Neural crest cell (in vitro differentiated cells): ENCODE measurements around the gene LYZ. TPM values are rescaled to one million over a fixed set of nuclear protein-coding genes. Genes with fewer than 3 reads are reported as not detected.

Source experiments
- DNase-seq: peaks from one replicate; pipeline ENCODE4 v3.0.0; 2021; ENCODE audit warnings: low read depth, mixed read lengths, low spot score
- H3K27ac Mint-ChIP-seq: one replicate; pipeline ENCODE4 v1.8.0; 2021; ENCODE audit warnings: mild to moderate bottlenecking, mixed read lengths; ENCODE audit not compliant: unreplicated experiment
- H3K27me3 Mint-ChIP-seq: 2 replicates; pipeline ENCODE4 v1.8.0; 2021; ENCODE audit warnings: low read depth, mild to moderate bottlenecking, mixed read lengths
- H3K36me3 Mint-ChIP-seq: 2 replicates; pipeline ENCODE4 v1.8.0; 2021; ENCODE audit warnings: low read depth, mild to moderate bottlenecking, mixed read lengths
- H3K4me1 Mint-ChIP-seq: 2 replicates; pipeline ENCODE4 v1.8.0; 2021; ENCODE audit warnings: mixed read lengths
- H3K4me3 Mint-ChIP-seq: one replicate; pipeline ENCODE4 v1.8.0; 2021; ENCODE audit warnings: mild to moderate bottlenecking, mixed read lengths
- H3K9me3 Mint-ChIP-seq: 2 replicates; pipeline ENCODE4 v1.8.0; 2021; ENCODE audit warnings: mixed read lengths
- total RNA-seq: library from RNA; stranded (reverse); gene quantifications from 2 replicates; pipeline ENCODE4 v1.2.1, GENCODE V29; 2021
- TF ChIP-seq, protein P1 (sequence below): fragments of 200-600 bp; sonication (generic); conservative IDR thresholded peaks from 2 replicates; pipeline ENCODE4 v1.5.0; 2021; ENCODE audit warnings: antibody characterized with exemption, mild to moderate bottlenecking

The LYZ gene
- total RNA-seq, 1 donor from 2014 or later, result 0.26 TPM

DNA sequence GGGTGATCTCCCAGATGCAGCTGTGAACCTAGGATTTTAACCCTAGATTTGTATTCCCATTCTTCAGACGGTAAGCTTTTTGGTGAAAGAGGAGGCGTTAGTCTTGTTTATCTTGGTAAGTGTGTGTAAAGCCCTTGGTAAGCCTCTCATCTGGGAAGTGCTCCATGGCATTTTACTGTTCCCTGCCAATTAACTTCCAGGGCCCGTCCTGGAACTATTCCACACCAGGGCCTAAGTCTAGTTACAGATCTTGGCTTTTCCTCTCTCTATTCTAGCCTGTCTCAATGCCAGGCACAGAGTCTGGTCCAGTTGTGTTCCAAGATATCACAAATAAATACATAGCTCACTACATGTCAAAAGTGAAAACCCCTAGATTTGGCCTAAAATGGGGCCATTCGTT, 53.8 kb downstream of the LYZ start:
- no peak overlapping the region for H3K27ac Mint-ChIP-seq
- peaks cover 17% of the 10 kb centered on the region for H3K36me3 Mint-ChIP-seq
- no peak for DNase-seq
- H3K4me1 Mint-ChIP-seq, result peaks cover 4% of the 10 kb centered on the region
- H3K9me3 Mint-ChIP-seq, result peaks cover 8% of the 10 kb centered on the region
- TF ChIP-seq, protein P1, sequence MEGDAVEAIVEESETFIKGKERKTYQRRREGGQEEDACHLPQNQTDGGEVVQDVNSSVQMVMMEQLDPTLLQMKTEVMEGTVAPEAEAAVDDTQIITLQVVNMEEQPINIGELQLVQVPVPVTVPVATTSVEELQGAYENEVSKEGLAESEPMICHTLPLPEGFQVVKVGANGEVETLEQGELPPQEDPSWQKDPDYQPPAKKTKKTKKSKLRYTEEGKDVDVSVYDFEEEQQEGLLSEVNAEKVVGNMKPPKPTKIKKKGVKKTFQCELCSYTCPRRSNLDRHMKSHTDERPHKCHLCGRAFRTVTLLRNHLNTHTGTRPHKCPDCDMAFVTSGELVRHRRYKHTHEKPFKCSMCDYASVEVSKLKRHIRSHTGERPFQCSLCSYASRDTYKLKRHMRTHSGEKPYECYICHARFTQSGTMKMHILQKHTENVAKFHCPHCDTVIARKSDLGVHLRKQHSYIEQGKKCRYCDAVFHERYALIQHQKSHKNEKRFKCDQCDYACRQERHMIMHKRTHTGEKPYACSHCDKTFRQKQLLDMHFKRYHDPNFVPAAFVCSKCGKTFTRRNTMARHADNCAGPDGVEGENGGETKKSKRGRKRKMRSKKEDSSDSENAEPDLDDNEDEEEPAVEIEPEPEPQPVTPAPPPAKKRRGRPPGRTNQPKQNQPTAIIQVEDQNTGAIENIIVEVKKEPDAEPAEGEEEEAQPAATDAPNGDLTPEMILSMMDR, result no peak
- H3K4me3 Mint-ChIP-seq, result no peak overlapping the region
- H3K27me3 Mint-ChIP-seq, result no peaks in the 10 kb centered on the region

Other genes starting within 250 kb of the LYZ start
- 172 and 190 TPM in 2 replicates for gene CPSF6, start 108.8 kb upstream of the LYZ start, total RNA-seq
- gene YEATS4, start 11.4 kb downstream of the LYZ start, total RNA-seq, result 33.9 and 39.7 TPM in 2 replicates
- 31.4 and 39.2 TPM in 2 replicates for gene FRS2, start 122.0 kb downstream of the LYZ start, total RNA-seq
- 388 and 392 TPM in 2 replicates for gene CCT2, start 237.1 kb downstream of the LYZ start, total RNA-seq